GM23338 (cell line): ENCODE measurements around the gene CETP. TPM values are rescaled to one million over a fixed set of nuclear protein-coding genes. Genes with fewer than 3 reads are reported as not detected.

Experiments
- ATAC-seq: fragments of 200-7000 bp; cut with Tn5 transposase; 3 replicates; pipeline ENCODE4 v1.9.1; 2020
- DNase-seq: peaks from one replicate; pipeline ENCODE4 v3.0.0-alpha.2; 2015; ENCODE audit warnings: low spot score
- H2AFZ ChIP-seq: fragments of 200-600 bp; sonication (generic); 2 replicates; pipeline ENCODE4 v1.8.0; 2016; ENCODE audit warnings: antibody characterized with exemption, mild to moderate bottlenecking, moderate library complexity
- H3F3A ChIP-seq: fragments of 200-600 bp; sonication (generic); replicated peaks from 2 replicates; pipeline ENCODE4 v1.8.0; 2017; ENCODE audit warnings: antibody characterized with exemption, mixed run types, low read depth
- H3K27ac ChIP-seq: fragments of 200-600 bp; sonication (generic); 2 replicates; pipeline ENCODE4 v1.6.1; 2016; ENCODE audit warnings: low read depth
- H3K27me3 ChIP-seq: fragments of 200-600 bp; sonication (generic); 2 replicates; pipeline ENCODE4 v1.8.0; 2016; ENCODE audit warnings: mild to moderate bottlenecking, mixed run types, moderate library complexity; ENCODE audit not compliant: insufficient read depth
- H3K36me3 ChIP-seq: fragments of 200-600 bp; sonication (generic); 2 replicates; pipeline ENCODE4 v1.8.0; 2016; ENCODE audit warnings: mild to moderate bottlenecking; ENCODE audit not compliant: insufficient read depth
- H3K4me1 ChIP-seq: fragments of 200-600 bp; sonication (generic); 2 replicates; pipeline ENCODE4 v1.8.0; 2016; ENCODE audit warnings: mild to moderate bottlenecking, moderate library complexity; ENCODE audit not compliant: insufficient read depth
- H3K4me2 ChIP-seq: fragments of 200-600 bp; sonication (generic); 2 replicates; pipeline ENCODE4 v1.7.1; 2017; ENCODE audit warnings: mixed run types
- H3K4me3 ChIP-seq: fragments of 200-600 bp; sonication (generic); 2 replicates; pipeline ENCODE4 v1.6.1; 2016; ENCODE audit warnings: mixed run types
- H3K79me2 ChIP-seq: fragments of 200-600 bp; sonication (generic); replicated peaks from 2 replicates; pipeline ENCODE4 v1.8.0; 2017; ENCODE audit warnings: mild to moderate bottlenecking; ENCODE audit not compliant: insufficient read depth
- H3K9me2 ChIP-seq: fragments of 200-600 bp; sonication (generic); 2 replicates; pipeline ENCODE4 v1.8.0; 2017; ENCODE audit not compliant: insufficient read depth
- H4K20me1 ChIP-seq: fragments of 200-600 bp; sonication (generic); replicated peaks from 2 replicates; pipeline ENCODE4 v1.8.0; 2017; ENCODE audit warnings: mild to moderate bottlenecking; ENCODE audit not compliant: insufficient read depth
- H3K27ac Mint-ChIP-seq: 2 replicates; pipeline ENCODE4 v1.8.0; 2020; ENCODE audit warnings: inconsistent platforms, mild to moderate bottlenecking, moderate library complexity, mixed read lengths
- H3K27me3 Mint-ChIP-seq: 3 replicates; pipeline ENCODE4 v1.8.0; 2022; ENCODE audit warnings: low read depth, mild to moderate bottlenecking, moderate library complexity, mixed read lengths, inconsistent platforms; ENCODE audit not compliant: insufficient read depth, poor library complexity
- H3K36me3 Mint-ChIP-seq: 3 replicates; pipeline ENCODE4 v1.8.0; 2021; ENCODE audit warnings: low read depth, mild to moderate bottlenecking, inconsistent platforms, moderate library complexity, mixed read lengths
- H3K4me1 Mint-ChIP-seq: 3 replicates; pipeline ENCODE4 v1.8.0; 2020; ENCODE audit warnings: mild to moderate bottlenecking, inconsistent platforms, mixed read lengths
- H3K4me3 Mint-ChIP-seq: 3 replicates; pipeline ENCODE4 v1.8.0; 2021; ENCODE audit warnings: moderate library complexity, mild to moderate bottlenecking, inconsistent platforms, mixed read lengths
- H3K9me3 Mint-ChIP-seq: 3 replicates; pipeline ENCODE4 v1.8.0; 2020; ENCODE audit warnings: moderate library complexity, mild to moderate bottlenecking, inconsistent platforms, mixed read lengths
- CREB1 ChIP-seq: fragments of 250-450 bp; sonication (Bioruptor Pico); IDR thresholded peaks from 2 replicates; pipeline ENCODE4 v1.5.0; 2020; ENCODE audit warnings: low read depth, mild to moderate bottlenecking, moderate library complexity
- EZH2 ChIP-seq: fragments of 200-600 bp; sonication (generic); IDR thresholded peaks from one replicate; pipeline ENCODE4 v1.8.0; 2017; ENCODE audit warnings: antibody characterized with exemption, mild to moderate bottlenecking, low read depth; ENCODE audit not compliant: unreplicated experiment
- EZH2phosphoT487 ChIP-seq: fragments of 200-600 bp; sonication (generic); IDR thresholded peaks from one replicate; pipeline ENCODE4 v1.8.1; 2018; ENCODE audit warnings: antibody characterized with exemption; ENCODE audit not compliant: unreplicated experiment
- JUNB ChIP-seq: IDR thresholded peaks from one replicate; pipeline ENCODE4 v1.6.1; 2016; ENCODE audit warnings: antibody characterized with exemption; ENCODE audit not compliant: unreplicated experiment
- NANOG ChIP-seq: IDR thresholded peaks from 2 replicates; pipeline ENCODE4 v1.6.1; 2016; ENCODE audit warnings: antibody characterized with exemption, borderline replicate concordance
- POLR2AphosphoS5 ChIP-seq: IDR thresholded peaks from 2 replicates; pipeline ENCODE4 v1.6.1; 2016; ENCODE audit warnings: antibody characterized with exemption, low read depth
- STAT1 ChIP-seq: IDR thresholded peaks from one replicate; pipeline ENCODE4 v1.6.1; 2016; ENCODE audit warnings: antibody characterized with exemption; ENCODE audit not compliant: unreplicated experiment
- ZNF331 ChIP-seq: fragments of 250-450 bp; sonication (Bioruptor Pico); IDR thresholded peaks from 2 replicates; pipeline ENCODE4 v1.5.0; 2020; ENCODE audit warnings: low read depth, mild to moderate bottlenecking, moderate library complexity
- ZNF462 ChIP-seq: fragments of 250-450 bp; sonication (Bioruptor Pico); IDR thresholded peaks from 2 replicates; pipeline ENCODE4 v1.5.0; 2020; ENCODE audit warnings: mild to moderate bottlenecking, moderate library complexity
- polyA plus RNA-seq: library from polyadenylated mRNA; unstranded; fragments of >200 nt; fragmentation: Nextera tagmentation; extraction: Ambion mirVana; gene quantifications from 2 replicates; pipeline ENCODE4 v1.2.1, GENCODE V29; 2016
- total RNA-seq: library from RNA; depleted of rRNA; stranded (reverse); fragments of >200 nt; shearing (Covaris generic); gene quantifications from 2 replicates; pipeline ENCODE4 v1.2.3, GENCODE V29; 2014

The CETP gene
- total and polyA plus RNA-seq, 2 experiments from 2014 or later, result not detected

GRCh38 chr16:56929639-56930038 is 32.1 kb upstream of the CETP start:
- Histone ChIP-seq H3F3A (no peaks in the 10 kb centered on the region), H3K27ac (no peak overlapping the region), H3K4me3 (no peak overlapping the region), H3K36me3 (no peaks in the 10 kb centered on the region), H3K4me2 (no peak overlapping the region), H3K4me1 (peaks cover 16% of the 10 kb centered on the region), H3K79me2 (peaks cover 24% of the 10 kb centered on the region), H3K9me2 (no peaks in the 10 kb centered on the region), H4K20me1 (peaks cover 9% of the 10 kb centered on the region; the same call in 1 of the 2 replicates), H3K27me3 (no peaks in the 10 kb centered on the region), H2AFZ (no peak overlapping the region)
- no peak overlapping the region for H3K27ac Mint-ChIP-seq
- H3K4me3 Mint-ChIP-seq, result no peak overlapping the region
- TF ChIP-seq EZH2, result no peak
- no peak for TF ChIP-seq CREB1 (CRISPR knock-in tag)
- no peak for TF ChIP-seq ZNF331 (CRISPR knock-in tag)
- TF ChIP-seq STAT1, result no peak
- no peak for TF ChIP-seq NANOG
- no peak for TF ChIP-seq ZNF462 (CRISPR knock-in tag)
- no peak for TF ChIP-seq JUNB
- TF ChIP-seq EZH2phosphoT487, result no peak
- no peak for TF ChIP-seq POLR2AphosphoS5
- H3K9me3 Mint-ChIP-seq, result 0 out of 3 replicates have a peak, but pooled peaks cover 2% of the 10 kb centered on the region
- peaks cover 17% of the 10 kb centered on the region; the same call in 2 of the 3 replicates for H3K4me1 Mint-ChIP-seq
- ATAC-seq (no peak), DNase-seq (no peak)
- H3K27me3 Mint-ChIP-seq, result peaks cover 7% of the 10 kb centered on the region
- peaks cover 8% of the 10 kb centered on the region; the same call in 2 of the 3 replicates for H3K36me3 Mint-ChIP-seq
